Hepatocyte (in vitro differentiated cells): ENCODE results near the gene WNK4.

Source experiments
- EZH2 ChIP-seq: fragments of 200-600 bp; sonication (generic); IDR thresholded peaks from 2 replicates; pipeline ENCODE4 v1.6.1; 2016; ENCODE audit warnings: antibody characterized with exemption, mild to moderate bottlenecking, borderline replicate concordance
- TF ChIP-seq, protein P1 (sequence below): fragments of 200-600 bp; sonication (generic); IDR thresholded peaks from 2 replicates; pipeline ENCODE4 v1.5.1; 2016; ENCODE audit warnings: antibody characterized with exemption, mild to moderate bottlenecking; ENCODE audit not compliant: poor library complexity

DNA sequence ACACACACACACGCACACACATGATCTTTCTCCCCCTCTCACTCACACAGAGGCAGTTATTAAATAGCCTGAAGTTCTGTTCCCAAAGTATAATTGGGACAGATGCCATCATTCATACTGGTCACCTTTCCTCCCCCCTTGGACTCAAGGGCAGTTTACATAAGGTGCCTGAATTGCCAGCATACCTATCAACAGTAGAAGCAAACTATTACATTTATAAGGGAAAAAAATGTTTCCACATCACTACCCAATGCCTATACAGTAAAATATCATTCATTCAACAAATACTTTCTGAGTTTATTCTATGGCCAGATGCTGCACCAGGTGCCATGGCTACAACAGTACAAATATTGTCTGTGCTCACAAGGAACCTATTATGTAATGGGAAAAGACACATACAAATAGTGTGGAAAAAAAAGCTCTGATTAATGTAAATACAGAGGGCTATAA, 24.5 kb downstream of the WNK4 start:
- TF ChIP-seq, protein P1, sequence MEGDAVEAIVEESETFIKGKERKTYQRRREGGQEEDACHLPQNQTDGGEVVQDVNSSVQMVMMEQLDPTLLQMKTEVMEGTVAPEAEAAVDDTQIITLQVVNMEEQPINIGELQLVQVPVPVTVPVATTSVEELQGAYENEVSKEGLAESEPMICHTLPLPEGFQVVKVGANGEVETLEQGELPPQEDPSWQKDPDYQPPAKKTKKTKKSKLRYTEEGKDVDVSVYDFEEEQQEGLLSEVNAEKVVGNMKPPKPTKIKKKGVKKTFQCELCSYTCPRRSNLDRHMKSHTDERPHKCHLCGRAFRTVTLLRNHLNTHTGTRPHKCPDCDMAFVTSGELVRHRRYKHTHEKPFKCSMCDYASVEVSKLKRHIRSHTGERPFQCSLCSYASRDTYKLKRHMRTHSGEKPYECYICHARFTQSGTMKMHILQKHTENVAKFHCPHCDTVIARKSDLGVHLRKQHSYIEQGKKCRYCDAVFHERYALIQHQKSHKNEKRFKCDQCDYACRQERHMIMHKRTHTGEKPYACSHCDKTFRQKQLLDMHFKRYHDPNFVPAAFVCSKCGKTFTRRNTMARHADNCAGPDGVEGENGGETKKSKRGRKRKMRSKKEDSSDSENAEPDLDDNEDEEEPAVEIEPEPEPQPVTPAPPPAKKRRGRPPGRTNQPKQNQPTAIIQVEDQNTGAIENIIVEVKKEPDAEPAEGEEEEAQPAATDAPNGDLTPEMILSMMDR = no peak
- no peak for TF ChIP-seq EZH2
